Left kidney (tissue), 2 donors: ENCODE measurements around the gene IFRD2. TPM values are rescaled to one million over a fixed set of nuclear protein-coding genes. Genes with fewer than 3 reads are reported as not detected.
A peak's percentile ranks its signal among the peaks of the same experiment; 100 is the strongest.

Experiments used
- DNase-seq: peaks from one replicate; pipeline ENCODE4 v3.0.0-alpha.2; 2013
- polyA plus RNA-seq: library from polyadenylated mRNA; unstranded; fragments of 120-200 nt; gene quantifications from one replicate; pipeline ENCODE4 v1.2.1, GENCODE V29; 2013; ENCODE audit not compliant: insufficient read length

The IFRD2 gene
- polyA plus RNA-seq, 1 donor, result 37.0 TPM

DNA sequence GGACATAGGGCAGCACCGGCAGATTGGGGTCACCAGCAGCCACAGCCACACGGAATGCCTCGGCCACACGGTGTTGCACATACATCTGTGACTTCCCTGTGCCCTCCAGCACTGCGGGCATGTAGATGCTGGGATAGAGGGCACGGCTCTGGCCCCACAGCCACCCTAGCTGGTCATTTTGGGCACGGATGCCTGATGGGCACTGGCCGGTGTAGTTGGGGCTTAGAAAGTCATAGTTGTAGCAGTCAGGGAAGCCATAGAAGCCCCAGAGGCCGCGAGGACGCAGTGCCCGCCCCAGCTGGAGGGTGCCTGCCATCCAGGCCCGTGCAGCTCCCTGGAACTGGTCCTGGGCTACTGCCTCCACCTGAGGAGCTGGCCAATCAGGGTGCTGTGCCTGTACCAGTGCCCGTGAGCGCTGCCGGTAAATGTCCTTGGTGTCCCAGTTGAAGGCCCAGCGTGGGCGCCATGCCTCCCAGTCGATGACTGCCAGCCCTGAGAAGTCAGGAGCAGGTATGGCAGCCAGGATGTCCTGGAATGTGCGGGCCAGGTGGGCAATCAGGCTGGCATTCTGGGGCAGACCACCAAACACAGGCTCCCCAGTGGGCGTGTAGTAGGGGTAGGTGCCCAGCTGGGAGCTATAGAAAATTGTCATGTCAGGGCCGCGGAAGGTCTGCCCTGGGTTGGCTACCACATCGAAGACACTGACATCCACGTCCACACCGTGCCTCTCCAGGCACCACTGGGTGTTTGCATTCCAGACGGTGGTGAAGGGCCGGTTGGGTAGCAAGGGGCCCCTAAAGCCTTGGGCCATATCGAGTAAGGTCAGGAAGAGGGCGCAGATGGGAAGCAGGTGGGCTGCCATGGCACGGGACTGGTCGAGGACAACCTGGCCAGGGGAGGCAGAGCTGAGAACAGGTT lies 10.1 kb upstream of the IFRD2 start:
- DNase-seq, result no peak

DNA sequence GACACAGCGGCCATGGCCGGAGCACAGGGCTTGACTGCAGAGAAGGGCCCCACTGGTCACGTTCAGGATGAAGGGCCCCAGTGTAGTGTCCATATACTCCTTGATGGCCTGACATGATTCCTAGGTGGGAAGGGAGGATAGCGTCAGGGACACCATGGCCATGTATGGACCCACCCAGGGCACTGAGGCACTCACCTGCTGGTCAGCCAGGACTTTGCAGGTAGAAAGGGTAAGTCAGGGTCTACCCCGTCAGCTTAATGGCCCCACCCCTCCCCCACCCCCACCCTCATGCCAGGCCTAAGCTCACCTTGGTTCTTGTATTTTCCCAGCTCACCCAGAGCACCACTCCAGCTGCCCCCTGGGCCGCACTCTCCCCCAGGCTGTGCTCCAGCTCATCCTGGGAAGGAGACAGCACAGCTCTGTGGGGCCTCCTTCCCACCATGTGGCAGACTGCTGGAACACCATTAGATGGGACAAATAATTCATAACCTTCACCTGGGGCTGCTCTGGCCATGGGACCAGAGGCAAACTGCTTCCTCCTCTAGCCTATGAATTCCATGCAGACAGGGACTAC lies 8.5 kb upstream of the IFRD2 start:
- DNase-seq, result no peak

DNA sequence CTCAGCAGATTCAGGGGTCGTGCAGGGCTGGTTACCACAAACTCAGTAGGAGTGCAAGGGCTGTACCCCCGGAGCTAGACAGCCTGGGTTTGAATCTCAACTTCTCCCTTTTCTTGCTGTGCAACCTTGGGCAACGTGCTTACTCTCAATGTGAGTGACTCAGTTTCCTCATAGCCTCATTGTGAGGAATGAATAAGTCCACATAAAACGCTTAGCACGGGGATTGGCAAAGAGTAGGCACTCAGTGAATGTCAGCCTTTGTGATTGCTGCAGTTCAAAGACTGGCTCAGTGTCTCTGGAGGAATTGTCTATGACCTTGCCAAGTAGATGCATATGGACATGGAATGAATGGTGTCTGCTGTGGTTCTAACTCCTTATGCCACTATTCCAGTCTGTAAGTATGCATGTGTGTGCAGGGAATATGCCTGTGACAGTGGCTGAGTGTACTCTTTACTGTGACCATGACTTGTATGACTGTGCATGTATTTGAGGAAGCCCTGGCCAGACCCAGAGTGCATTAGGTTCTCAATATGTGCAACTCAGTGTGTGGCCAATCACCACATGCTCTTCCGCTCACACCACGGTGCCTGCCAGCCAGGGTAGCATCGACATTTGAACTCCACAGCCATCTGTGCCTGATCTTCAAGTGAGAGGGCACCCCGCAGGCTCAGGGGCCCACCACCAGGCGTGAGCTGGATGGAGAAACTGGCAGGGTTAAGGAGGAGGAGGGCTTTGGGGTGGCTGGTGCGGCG lies 7.9 kb upstream of the IFRD2 start:
- no peak for DNase-seq

DNA sequence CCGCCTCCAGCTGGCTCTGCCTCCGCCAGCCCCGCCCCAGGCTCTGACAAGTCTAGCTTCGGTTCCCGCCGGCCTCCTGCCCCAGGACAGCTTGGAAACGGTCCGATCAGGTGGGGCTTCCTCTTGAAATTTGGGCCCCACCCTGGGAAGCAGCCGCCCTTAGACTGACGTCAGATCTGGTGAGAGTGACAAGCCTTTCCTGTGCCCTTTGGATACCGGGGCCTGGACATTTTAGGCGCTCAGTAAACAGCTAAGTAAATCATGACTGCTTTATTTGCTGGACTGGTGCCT lies 7.4 kb upstream of the IFRD2 start:
- DNase-seq, result no peak

DNA sequence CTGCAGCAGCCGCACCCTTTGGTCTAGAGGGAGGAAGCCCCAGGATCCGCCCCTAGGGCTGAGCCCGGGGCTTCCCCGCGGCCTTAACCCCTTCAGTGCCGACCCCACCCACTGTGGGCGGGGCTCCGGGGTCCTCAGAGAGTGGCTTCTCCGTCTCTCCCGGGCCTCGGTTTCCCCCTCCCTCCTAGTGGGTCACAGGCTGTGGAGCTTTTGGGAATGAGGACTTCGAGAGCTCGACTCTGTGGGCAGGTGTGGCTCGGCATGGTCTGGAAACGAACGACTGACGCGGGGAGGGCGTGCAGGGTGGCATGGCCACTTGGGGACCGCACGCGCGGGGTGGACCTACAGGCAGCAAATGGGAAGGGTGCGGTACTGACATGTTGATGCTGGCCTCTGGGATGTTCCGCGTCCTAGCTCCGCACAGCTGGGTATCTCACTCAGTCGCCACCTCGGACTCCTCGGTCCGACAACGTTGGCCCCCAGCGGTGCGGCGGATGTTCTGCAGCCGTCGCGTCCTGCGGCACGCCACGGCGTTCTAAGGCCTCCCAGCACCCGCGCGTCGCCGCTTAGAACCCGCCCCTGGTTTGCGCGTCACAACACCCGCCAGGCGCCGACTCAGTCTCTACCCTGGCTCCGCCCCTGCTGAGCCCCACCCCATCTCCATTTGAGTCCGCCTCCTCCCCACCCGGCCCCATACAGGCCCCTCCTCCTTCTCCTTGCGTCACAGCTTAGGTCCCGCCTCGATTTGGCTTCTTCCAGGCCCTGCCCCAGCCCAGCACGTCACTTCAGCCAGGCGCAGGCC lies 6.8 kb upstream of the IFRD2 start, which contains the start of the genes HYAL3 and NAA80:
Gene HYAL3 (minus strand): TSS at position 570 of the 802 bp plus-strand sequence. CDS start 3,803 bp downstream, outside the sequence.
Gene NAA80 (minus strand): TSS at position 570 of the 802 bp plus-strand sequence. CDS start 1,942 bp downstream, outside the sequence.
- peak; percentile 99 for DNase-seq

DNA sequence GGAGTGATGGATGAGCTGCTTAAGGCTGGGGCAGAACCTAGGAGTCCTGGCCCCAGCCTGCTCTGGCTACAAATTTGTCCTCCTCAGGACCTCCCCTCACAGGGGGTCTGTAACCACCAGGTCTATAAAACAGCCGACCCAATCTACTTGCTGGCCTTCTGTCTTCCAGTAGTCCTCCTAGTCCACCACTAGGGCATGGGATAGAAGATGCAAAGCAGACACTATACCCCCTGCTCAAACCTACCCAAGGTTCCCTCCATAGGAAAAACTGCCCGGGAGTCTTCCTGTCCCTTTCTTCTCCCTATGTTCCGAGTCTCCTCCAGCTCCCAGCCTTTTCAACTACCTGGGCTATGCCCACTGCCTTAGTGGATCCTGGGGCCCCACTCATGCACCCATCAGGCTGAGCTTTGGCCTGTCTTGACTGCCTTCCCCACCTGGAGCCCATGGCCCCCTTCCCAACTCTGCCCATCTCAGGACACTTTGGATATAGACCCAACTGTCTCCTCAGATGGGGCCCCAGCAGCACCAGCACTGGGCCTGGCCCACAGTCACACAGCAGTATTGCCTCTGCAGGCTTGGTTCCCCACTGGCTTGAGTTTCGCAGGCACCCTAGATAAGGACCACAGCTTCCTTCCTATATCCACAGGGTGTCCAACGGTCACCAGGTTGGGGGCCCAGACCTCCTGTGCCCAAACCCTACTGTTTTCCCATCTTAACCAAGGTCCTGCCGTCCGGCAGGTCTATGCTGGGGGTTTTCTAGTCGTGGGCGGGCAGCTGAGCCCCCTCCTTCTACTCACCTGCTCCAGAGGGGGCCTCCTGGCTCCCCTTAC lies 5.9 kb upstream of the IFRD2 start:
- no peak for DNase-seq

DNA sequence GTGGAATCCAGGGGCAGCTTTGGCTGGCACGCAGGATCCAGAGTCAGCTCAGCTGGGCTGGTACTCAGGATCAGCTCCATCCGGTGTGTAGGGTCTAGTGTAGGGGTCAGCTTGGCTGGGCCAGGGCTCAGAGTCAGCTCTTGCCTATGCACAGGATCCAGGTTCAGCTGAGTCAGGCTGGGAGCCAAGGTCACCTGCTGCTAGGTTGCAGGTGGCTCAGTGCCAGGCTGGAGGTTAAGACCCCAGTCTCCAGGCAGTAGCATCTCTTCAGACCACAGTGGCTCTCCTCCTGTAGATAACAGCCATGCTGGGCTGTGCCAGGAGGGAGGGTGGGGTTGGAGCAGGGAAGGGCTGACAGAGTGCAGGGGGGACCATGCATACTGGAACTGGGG lies 5.2 kb upstream of the IFRD2 start:
- DNase-seq, result no peak

DNA sequence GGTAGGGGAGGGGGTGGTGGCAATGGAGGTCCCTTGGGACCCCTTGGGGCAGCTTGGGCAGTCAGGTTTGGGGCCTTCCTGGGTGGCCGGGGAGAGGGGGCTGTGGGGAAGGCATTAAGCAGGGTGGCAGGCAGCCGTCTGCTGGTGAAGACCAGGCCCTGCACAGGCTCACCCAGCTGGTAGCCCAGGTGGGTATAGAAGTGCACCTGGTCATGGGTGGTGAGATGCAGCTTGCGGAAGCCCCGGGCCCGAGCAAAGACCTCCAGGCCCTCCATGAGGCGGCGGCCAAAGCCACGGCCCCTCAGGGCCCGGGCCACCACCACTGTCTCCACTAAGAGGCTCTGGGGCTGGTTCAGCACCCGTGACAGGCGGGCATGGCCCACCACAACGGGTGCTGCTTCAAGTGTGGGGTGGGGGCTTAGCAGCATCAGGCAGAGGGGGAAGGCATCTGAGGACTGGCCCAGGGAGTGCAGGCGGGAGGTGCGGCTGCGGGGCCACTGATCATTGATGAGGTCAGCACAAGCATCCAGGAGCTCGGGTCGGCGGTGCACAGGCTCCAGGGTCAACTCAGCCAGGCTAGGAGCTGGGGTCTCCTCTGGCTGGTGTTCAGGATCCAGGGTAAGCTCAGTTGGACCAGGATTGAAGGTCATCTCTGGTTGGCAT lies 4.6 kb upstream of the IFRD2 start:
- no peak for DNase-seq

DNA sequence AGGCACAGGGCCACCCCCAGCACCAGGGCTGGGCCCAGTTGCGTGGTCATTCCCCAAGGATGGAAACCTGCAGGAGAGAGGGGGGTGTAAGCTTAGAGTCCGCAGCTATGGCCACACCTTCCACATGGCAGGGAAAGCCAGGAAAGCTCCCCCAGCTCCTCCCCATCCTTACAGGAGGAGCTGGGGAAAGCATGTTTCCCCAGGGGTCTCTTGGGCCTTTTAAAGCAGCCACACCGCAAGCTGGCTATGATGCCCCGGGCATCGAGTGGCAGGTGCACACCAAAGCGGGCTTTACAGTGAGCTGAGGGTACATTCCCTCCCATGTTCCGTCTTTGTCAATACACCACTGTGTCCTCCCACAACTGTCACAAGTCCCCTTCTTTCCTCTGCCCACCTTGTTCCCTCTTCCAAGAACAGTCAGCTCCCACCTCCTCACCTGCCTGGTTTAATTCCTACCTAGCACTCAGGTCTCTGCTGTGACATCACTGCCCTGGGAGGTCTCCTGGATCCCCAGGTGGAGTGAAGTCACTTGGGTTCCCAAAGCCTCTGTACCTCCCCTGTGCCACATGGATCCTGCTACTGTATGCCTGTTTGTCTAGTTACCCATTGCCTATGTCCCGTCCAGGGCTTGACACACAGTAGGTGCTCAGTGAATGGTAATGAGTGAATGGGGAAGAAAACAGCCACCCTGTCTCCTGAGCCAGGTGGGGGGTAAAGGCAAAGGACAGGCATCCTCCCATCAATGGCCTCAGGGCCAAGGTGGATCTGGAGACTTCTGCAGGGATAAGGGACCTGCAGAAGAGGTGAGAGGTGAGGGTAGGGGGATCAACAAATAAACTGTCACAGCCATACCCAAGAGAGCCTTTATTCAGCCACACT lies 3.6 kb upstream of the IFRD2 start:
- DNase-seq, result no peak

DNA sequence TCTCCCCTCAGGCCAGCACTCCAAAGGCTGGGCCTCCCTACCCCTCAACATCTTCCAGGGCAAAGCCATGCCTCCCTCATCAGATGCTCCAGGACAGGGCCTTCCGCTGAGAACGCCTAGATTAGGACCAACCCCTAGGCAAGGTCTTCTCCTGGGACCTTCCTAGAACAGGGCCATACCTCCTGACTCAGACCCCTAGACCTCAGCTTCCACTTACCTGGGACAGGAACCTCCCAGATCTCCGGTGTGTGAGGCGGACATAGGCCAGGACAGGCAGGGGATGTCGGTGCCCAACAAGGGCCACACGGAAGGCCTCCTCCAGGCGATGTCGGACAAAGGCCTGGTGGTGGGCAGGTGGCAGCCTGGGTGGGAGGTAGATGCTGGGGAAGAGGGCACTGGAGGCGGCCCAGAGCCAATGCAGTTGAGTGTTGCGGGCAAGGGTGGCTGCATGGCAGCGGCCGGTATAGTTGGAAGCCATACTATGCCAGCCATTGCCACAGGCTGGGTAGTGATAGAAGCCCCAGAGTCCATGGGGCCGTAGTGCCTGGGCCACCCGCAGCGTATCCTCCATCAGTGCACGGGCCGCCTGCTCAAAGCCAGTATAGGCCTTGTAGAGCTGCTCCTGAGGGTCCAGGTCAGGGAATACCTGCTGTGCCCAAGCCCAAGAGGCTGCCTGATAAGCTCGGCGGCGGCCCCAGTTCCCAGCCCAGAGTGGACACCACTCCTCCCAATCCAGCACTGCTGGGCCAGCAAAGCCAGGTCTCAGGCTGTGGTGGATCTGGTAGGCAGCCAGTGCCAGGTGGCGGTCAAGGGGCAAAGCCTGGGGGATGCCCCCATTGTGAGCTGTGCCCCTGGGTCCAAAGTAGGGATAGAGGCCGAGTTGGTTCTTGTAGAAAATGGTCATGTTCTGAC lies 2.5 kb upstream of the IFRD2 start:
- DNase-seq, result no peak

DNA sequence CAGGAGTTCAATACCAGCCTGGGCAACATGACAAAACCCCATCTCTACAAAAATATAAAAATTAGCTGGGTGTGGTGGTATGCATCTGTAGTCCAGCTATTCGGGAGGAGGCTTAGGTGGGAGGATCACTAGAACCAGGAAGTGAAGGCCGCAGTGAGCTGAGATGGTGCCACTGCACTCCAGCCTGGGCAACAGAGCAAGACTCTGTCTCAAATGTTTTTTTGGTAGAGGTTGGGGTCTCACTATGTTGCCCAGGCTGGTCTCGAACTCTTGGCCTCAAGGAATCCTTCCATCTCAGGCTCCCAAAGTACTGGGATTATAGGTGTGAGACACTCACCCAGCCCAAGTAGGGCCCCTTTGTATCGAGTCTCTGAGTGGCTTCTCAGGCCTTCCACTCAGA lies 1.9 kb upstream of the IFRD2 start:
- no peak for DNase-seq

DNA sequence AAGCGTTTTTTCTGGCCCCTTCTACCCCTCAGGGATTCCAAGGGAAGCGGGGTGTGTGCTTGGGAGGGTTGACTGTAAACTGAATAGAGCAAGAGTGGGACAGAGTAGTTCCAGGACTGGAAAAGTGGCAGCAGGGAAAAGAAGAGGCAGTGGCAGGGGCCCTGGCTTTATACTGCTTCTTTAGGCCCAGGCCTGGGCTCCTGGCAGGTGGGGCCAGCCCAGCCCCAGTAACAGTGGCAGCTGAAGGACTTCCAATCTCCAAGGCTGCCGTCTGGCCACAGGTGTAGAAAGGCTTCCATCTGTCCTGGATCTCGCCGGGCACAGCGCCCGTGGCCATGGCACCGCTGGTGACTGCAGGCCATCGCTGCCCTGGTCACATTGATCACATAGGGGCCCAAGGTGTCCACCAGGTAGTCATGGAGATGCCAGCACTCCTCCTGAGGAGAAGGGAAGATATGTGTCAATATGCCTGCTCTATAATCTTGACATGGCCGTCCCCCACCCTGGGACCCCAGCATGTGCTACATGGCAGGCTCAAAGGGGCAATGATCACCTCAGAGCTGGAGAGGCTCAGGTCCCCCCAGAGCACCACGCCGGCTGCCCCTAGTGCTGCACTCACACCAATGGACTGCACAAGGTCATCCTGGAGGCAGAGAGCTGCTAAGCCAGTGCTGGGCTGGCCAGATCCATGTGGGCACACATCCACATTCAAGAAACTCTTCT lies 1.0 kb upstream of the IFRD2 start:
- DNase-seq, result no peak

DNA sequence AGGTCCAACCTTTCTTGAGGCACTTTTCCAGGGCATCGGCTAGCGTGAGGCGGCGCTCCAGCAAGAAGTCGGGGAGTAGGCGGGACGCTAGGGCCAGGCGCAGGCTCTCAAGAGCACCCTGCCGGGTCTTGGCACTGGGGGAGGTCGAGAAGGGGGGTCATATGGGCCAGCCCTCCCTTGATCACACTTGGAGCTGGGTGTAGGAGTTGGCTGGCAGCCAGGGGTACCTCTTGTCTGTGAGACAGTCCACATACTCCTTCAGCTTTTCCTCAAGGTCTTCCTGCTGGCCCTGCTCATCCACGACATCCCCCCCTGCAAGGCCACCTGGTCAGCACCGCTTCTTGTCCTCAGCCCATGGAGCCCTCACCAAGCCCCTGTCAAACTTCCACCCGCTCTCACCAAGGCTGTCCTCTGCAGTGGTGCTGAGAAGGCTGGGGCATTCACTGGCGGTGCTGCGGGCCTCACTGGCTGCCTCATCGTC lies 2.0 kb downstream of the IFRD2 start:
- DNase-seq, result no peak

DNA sequence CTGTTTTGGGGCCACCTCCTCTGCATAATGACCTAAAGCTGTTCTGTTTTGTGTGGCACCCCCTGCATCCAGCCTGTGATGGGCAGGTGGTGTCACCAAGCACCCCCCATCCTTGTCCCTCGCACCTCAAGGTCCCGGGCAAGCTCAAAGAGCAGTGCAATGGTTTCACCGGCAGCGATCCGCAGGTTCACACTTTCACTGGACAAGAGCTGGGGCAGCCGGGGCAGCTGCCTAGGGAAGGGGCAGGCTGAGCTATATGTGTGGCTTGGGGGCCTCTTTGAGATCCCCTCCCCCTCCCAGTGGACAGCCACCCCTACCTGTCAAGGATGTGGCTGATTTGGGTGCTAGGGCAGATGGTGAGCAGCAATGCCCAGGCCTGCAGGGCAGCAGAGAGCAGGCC lies 3.1 kb downstream of the IFRD2 start:
- no peak for DNase-seq

DNA sequence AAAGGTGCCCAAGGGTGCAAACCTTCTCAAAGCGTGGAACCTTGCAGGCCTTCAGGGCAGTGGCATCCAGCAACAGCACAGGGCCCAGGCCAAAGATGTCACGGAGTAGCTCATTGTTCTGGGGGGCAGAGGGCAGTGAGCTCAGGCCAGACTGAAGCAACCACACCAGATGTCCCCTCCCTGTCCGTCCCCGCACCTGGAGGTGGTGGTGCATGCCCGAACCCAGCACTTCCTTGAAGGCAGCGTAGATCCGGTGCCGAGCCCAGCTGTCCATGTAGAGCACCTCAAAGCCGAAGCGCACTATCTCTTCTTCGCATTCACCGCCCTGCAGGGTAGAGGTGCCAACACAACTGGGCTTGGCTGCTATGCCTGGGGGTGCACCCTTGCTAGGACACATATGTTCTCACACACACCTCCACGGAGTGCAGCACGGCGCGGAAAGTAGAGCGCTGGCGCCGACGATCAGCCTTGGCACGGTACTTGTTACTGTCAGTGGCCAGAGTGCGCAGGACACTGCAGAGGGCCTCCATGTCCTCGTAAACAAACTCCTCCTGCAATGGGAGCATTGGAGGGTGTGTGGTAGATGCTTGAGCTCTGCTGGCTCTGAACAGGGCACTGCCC lies 3.7 kb downstream of the IFRD2 start:
- no peak for DNase-seq

DNA sequence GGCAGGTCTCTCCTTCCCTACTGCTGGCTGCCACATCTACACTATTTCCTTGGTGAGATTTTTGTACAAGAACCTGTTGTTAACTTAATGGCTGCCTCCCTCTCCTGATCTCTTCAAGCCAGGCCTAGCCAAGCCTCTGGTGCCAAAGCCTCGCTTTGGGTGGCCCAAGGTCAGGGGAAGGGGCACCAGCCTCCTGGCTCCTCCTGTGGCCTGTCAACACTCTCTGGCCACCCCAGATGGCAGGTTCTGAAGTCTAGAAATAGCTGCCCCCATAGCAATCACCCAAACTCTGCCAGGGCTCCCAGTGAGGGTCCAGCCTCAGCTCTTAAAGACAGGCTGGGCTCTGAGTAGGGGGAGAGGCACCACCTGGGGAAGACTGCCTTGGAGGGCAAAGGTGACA lies 5.0 kb downstream of the IFRD2 start:
- no peak for DNase-seq
